ENCODE measurements around the gene PIEZO1. TPM values are rescaled to one million over a fixed set of nuclear protein-coding genes. Genes with fewer than 3 reads are reported as not detected.
A peak's percentile ranks its signal among the peaks of the same experiment; 100 is the strongest.

PIEZO1 gene
- total and polyA plus RNA-seq, 9 of the 15 experiments (the other 6 are each of a cell fraction or from before 2014, with no cell fraction given), result 3.6 to 432 (median 131) TPM

DNA sequence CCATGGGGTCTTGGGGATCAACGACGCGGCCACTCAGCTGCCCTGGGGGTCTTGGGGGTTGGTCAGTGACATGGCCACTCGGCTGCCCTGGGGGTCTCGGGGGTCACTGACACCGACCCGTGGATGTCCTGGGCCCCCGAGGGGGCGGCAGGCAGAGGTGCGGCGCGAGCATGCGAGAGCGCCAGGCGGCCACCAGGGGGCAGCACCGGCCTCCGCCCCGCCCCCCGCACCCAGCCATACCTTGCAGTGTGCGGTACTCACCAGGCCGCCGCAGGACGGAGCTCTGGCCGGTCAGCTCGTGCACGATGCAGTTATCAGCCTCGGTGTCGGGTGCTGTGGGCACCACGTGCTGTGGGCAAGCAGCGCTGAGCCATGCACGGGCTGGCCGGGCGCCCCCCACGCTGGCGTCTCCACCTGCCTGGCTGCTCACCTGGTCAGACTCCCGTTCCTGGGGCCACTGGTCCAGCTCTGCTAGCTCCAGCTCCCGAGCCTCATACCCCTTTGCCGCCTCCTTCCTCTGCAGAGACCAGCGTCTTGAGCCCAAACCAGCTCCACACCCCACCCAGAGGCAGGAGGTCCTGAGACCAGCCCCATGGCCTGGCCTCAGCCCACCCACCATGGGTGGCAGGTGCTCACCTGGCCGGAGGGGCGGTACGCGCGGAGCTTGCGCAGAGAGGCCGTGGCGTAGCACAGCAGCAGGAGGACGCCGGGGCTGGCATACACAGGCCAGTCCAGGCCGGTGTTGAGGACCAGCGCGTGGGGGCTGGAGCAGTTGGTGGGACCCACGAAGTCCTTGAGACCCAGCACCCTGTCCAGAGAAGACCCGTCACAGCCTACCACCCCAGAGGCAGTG lies 47.5 kb downstream of the PIEZO1 start (continued):
- TF ChIP-seq TBL1XR1 (IDR thresholded peaks at IDR 0.05; ENCODE audit: low read length in 2 of 2) (peak; percentile 59 to 79; a peak in 3 of 4 replicates), MTA3 (IDR thresholded peaks at IDR 0.05; ENCODE audit: borderline replicate concordance) (peak; percentile 87; the same call in 1 of the 2 replicates), RBM39 (optimal IDR thresholded peaks at IDR 0.05; ENCODE audit: low read depth, low read length) (no peak), ZNF707 (CRISPR knock-in tag; conservative IDR thresholded peaks at IDR 0.05) (no peak), HDAC3 (IDR thresholded peaks at IDR 0.05; ENCODE audit: borderline replicate concordance, partially characterized antibody) (no peak), SMAD1 (IDR thresholded peaks at IDR 0.05; ENCODE audit: low read depth, low read length, partially characterized antibody) (no peak), NFATC3 (IDR thresholded peaks at IDR 0.05) (no peak), ZNF507 (tag; conservative IDR thresholded peaks at IDR 0.05) (no peak), MCM5 (IDR thresholded peaks at IDR 0.05; ENCODE audit: low read depth) (no peak), MECOM (CRISPR knock-in tag; IDR thresholded peaks at IDR 0.05) (no peak), TCF7L2 (IDR thresholded peaks at IDR 0.05; ENCODE audit: low read depth, low read length) (no peak), NBN (IDR thresholded peaks at IDR 0.05; ENCODE audit: low read depth) (no peak)
- TF ChIP-seq, protein P1, sequence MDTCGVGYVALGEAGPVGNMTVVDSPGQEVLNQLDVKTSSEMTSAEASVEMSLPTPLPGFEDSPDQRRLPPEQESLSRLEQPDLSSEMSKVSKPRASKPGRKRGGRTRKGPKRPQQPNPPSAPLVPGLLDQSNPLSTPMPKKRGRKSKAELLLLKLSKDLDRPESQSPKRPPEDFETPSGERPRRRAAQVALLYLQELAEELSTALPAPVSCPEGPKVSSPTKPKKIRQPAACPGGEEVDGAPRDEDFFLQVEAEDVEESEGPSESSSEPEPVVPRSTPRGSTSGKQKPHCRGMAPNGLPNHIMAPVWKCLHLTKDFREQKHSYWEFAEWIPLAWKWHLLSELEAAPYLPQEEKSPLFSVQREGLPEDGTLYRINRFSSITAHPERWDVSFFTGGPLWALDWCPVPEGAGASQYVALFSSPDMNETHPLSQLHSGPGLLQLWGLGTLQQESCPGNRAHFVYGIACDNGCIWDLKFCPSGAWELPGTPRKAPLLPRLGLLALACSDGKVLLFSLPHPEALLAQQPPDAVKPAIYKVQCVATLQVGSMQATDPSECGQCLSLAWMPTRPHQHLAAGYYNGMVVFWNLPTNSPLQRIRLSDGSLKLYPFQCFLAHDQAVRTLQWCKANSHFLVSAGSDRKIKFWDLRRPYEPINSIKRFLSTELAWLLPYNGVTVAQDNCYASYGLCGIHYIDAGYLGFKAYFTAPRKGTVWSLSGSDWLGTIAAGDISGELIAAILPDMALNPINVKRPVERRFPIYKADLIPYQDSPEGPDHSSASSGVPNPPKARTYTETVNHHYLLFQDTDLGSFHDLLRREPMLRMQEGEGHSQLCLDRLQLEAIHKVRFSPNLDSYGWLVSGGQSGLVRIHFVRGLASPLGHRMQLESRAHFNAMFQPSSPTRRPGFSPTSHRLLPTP (IDR thresholded peaks at IDR 0.05; ENCODE audit: borderline replicate concordance, extremely low read depth, insufficient read length), result no peak
- TF ChIP-seq, protein P2, sequence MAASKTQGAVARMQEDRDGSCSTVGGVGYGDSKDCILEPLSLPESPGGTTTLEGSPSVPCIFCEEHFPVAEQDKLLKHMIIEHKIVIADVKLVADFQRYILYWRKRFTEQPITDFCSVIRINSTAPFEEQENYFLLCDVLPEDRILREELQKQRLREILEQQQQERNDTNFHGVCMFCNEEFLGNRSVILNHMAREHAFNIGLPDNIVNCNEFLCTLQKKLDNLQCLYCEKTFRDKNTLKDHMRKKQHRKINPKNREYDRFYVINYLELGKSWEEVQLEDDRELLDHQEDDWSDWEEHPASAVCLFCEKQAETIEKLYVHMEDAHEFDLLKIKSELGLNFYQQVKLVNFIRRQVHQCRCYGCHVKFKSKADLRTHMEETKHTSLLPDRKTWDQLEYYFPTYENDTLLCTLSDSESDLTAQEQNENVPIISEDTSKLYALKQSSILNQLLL (CRISPR knock-in tag; IDR thresholded peaks at IDR 0.05; ENCODE audit: borderline replicate concordance), result no peak
- TF ChIP-seq, protein P3, sequence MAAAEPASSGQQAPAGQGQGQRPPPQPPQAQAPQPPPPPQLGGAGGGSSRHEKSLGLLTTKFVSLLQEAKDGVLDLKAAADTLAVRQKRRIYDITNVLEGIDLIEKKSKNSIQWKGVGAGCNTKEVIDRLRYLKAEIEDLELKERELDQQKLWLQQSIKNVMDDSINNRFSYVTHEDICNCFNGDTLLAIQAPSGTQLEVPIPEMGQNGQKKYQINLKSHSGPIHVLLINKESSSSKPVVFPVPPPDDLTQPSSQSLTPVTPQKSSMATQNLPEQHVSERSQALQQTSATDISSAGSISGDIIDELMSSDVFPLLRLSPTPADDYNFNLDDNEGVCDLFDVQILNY (CRISPR knock-in tag; IDR thresholded peaks at IDR 0.05), result no peak
- TF ChIP-seq, protein P4, sequence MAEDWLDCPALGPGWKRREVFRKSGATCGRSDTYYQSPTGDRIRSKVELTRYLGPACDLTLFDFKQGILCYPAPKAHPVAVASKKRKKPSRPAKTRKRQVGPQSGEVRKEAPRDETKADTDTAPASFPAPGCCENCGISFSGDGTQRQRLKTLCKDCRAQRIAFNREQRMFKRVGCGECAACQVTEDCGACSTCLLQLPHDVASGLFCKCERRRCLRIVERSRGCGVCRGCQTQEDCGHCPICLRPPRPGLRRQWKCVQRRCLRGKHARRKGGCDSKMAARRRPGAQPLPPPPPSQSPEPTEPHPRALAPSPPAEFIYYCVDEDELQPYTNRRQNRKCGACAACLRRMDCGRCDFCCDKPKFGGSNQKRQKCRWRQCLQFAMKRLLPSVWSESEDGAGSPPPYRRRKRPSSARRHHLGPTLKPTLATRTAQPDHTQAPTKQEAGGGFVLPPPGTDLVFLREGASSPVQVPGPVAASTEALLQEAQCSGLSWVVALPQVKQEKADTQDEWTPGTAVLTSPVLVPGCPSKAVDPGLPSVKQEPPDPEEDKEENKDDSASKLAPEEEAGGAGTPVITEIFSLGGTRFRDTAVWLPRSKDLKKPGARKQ (CRISPR knock-in tag; IDR thresholded peaks at IDR 0.05), result 0 out of 2 replicates have a peak, but pooled peaks have one; percentile 61
- TF ChIP-seq, protein P5, sequence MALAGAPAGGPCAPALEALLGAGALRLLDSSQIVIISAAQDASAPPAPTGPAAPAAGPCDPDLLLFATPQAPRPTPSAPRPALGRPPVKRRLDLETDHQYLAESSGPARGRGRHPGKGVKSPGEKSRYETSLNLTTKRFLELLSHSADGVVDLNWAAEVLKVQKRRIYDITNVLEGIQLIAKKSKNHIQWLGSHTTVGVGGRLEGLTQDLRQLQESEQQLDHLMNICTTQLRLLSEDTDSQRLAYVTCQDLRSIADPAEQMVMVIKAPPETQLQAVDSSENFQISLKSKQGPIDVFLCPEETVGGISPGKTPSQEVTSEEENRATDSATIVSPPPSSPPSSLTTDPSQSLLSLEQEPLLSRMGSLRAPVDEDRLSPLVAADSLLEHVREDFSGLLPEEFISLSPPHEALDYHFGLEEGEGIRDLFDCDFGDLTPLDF (CRISPR knock-in tag; IDR thresholded peaks at IDR 0.05), result no peak
